Heart left ventricle (tissue), 16 donors: ENCODE results near the gene CNTFR. TPM values are rescaled to one million over a fixed set of nuclear protein-coding genes. Genes with fewer than 3 reads are reported as not detected.

Experiments
- ATAC-seq, 4 donors: fragments of 200-7000 bp; cut with Tn5 transposase; one replicate each; pipeline ENCODE4 v1.9.1; 2020 to 2022; ENCODE audit warnings: moderate library complexity in 4 of 4, mild to moderate bottlenecking in 3 of 4, moderate number of reproducible peaks in 1 of 4
- DNase-seq, 5 donors: peaks; one replicate each; pipeline ENCODE4 v3.0.0-alpha.2; 2020
- H3K27ac ChIP-seq, 12 donors: fragments of 200-600 bp; sonication (generic) in 4 of 12; one replicate each; pipeline versions ENCODE4 v1.5.0 to v1.8.0; 2016 to 2022; ENCODE audit warnings: mild to moderate bottlenecking in 2 of 12
- H3K27me3 ChIP-seq, 9 donors: fragments of 200-600 bp; sonication (generic) in 2 of 9; one replicate each; pipeline versions ENCODE4 v1.5.1 to v1.8.0; 2016 to 2022; ENCODE audit warnings: mild to moderate bottlenecking in 3 of 9
- H3K36me3 ChIP-seq, 9 donors: fragments of 200-600 bp; sonication (generic) in 2 of 9; one replicate each; pipeline versions ENCODE4 v1.5.0 to v1.8.0; 2018 to 2022; ENCODE audit warnings: mild to moderate bottlenecking in 2 of 9
- H3K4me1 ChIP-seq, 12 donors: fragments of 200-600 bp; sonication (generic) in 4 of 12; one replicate each; pipeline versions ENCODE4 v1.5.0 to v1.8.0; 2016 to 2022; ENCODE audit warnings: mild to moderate bottlenecking in 3 of 12
- H3K4me3 ChIP-seq, 12 donors: fragments of 200-600 bp; sonication (generic) in 4 of 12; one replicate each; pipeline versions ENCODE4 v1.5.0 to v1.8.0; 2017 to 2022; ENCODE audit warnings: mild to moderate bottlenecking in 9 of 12, moderate library complexity in 4 of 12
- H3K9me3 ChIP-seq, 12 donors: fragments of 200-600 bp; sonication (generic) in 4 of 12; one replicate each; pipeline versions ENCODE4 v1.5.0 to v1.8.0; 2016 to 2022; ENCODE audit warnings: mild to moderate bottlenecking in 1 of 12
- CTCF ChIP-seq, 12 donors: fragments of 200-600 bp; sonication (generic) in 4 of 12; IDR thresholded peaks; one replicate each; pipeline versions ENCODE4 v1.5.0 to v1.8.0; 2018 to 2022; ENCODE audit warnings: antibody characterized with exemption in 12 of 12, mild to moderate bottlenecking in 5 of 12
- POLR2A ChIP-seq, 2 donors: fragments of 450-650 bp; IDR thresholded peaks; one replicate each; pipeline ENCODE4 v1.6.1; 2017; ENCODE audit warnings: antibody characterized with exemption in 2 of 2, mild to moderate bottlenecking in 2 of 2, moderate library complexity in 2 of 2
- WGBS, 4 donors: extraction: QIAGEN DNeasy Blood & Tissue Kit in 2 of 4; methylation state at CpG; one replicate each; pipeline versions ENCODE4 v1.1.5 to v1.1.7; 2013 to 2018; 5-methylcytosine and 5-hydroxymethylcytosine counted together
- intact Hi-C, 10 donors: fragments of 100-400 bp; cut with DNase I; formaldehyde crosslinking; loops; one replicate each; pipeline versions ENCODE4 v1.11.1 to v1.14.2; 2022
- polyA plus RNA-seq, 2 donors: library from polyadenylated mRNA; stranded (reverse); fragments of 200-250 nt; gene quantifications; one replicate each; pipeline ENCODE4 v1.2.3, GENCODE V29; 2013
- total RNA-seq, 9 donors: library from RNA; depleted of rRNA in 2 of 9; stranded (reverse); fragments of >200 nt in 2 of 9; fragmentation: NEBNext Ultra II Directional in 3 of 9; extraction: Animal tissue kit (Norgen Biotek cat#: 25700) in 3 of 9; gene quantifications; one replicate each; pipeline versions ENCODE4 v1.1.0 to v1.2.4, GENCODE V29; 2016 to 2023
- donor health status: ischemic (EF 13 %, LVEDD 7.1; RV severe dilation, severe dysfunction).
- donor health status: healthy with polysubstance abuse.
- donor health status: DM: no; HTN: yes; CAD: no.
- donor health status: DM: no; HTN: no; CAD: no.
- donor health status: ischemic (EF 25% LVEDD 6.9; RV normal size, moderate dysfunction).
- donor health status: ischemic (EF 25% LVEDD 5.7; RV mildly dilated, moderate dysfunction).
- donor health status: healthy.
- donor health status: DM: yes; HTN: yes; CAD: no.
- donor health status: ischemic (EF 35%, LVEDD 5.7; RV mildly dilated, moderate dysfunction).
- donor health status: nonischemic (EF 11% LVEDD 7.7; RV severe dilation, severe dysfunction).
- donor health status: DM: yes; HTN: yes; CAD: no.
- donor health status: PGD.
- donor health status: ischemic (EF 29% LVEDD 5.4; RV normal size, mild dysfunction).
- donor health status: nonischemic (EF 23%, LVEDD 6.1; RV moderate dilation, normal function).

CNTFR gene
- total and polyA plus RNA-seq, 11 donors: 0.43 to 9.8 (median 2.0) TPM

- WGBS, 4 donors: 83 to 85% (median 85%) methylated on average over 5 of the region's 5 CpGs
- ATAC-seq: no peak
- Histone ChIP-seq H3K4me1 (peaks cover 0 to 25% (median 20%) of the 10 kb centered on the region in 12 donors), H3K4me3 (no peak overlapping the region), H3K27me3 (peaks cover 0 to 9% (median 0%) of the 10 kb centered on the region in 9 donors), H3K9me3 (no peaks in the 10 kb centered on the region), H3K27ac (no peak overlapping the region), H3K36me3 (no peaks in the 10 kb centered on the region)
- intact Hi-C loops: no loop called here
- DNase-seq: no peak
- TF ChIP-seq POLR2A (IDR thresholded peaks at IDR 0.05) (no peak), CTCF (IDR thresholded peaks at IDR 0.05) (no peak)
These were observed 26.3 kb downstream of the CNTFR start for GRCh38 chr9:34563262-34563661.

GRCh38 chr9:34562135-34562745 lies 27.3 kb downstream of the CNTFR start:
- H3K27ac ChIP-seq: no peak overlapping the region
- no peak for ATAC-seq
- intact Hi-C loops: no loop called here
- no peak for TF ChIP-seq POLR2A (IDR thresholded peaks at IDR 0.05)
- TF ChIP-seq CTCF (IDR thresholded peaks at IDR 0.05): peak in 7 of 12 donors; percentile 16 to 35 (median 26)
- no peaks in the 10 kb centered on the region for H3K9me3 ChIP-seq
- 92 to 95% (median 94%) methylated on average over 7 of the region's 7 CpGs for WGBS, 4 donors
- H3K27me3 ChIP-seq: peaks cover 0 to 9% (median 0%) of the 10 kb centered on the region in 9 donors
- H3K4me3 ChIP-seq: no peak overlapping the region
- H3K4me1 ChIP-seq: peaks cover 0 to 25% (median 20%) of the 10 kb centered on the region in 12 donors
- no peaks in the 10 kb centered on the region for H3K36me3 ChIP-seq
- DNase-seq: no peak

- Histone ChIP-seq H3K9me3 (no peaks in the 10 kb centered on the region), H3K36me3 (no peaks in the 10 kb centered on the region), H3K27me3 (peaks cover 0 to 9% (median 0%) of the 10 kb centered on the region in 9 donors), H3K4me1 (peaks cover 0 to 25% (median 20%) of the 10 kb centered on the region in 12 donors), H3K27ac (no peak overlapping the region), H3K4me3 (no peak overlapping the region)
- WGBS, 4 donors: 69 to 74% (median 70%) methylated on average over 19 to 21 of the region's 21 CpGs
- peak in 1 of 4 donors; percentile 7 for ATAC-seq
- no peak for TF ChIP-seq CTCF (IDR thresholded peaks at IDR 0.05)
- no peak for TF ChIP-seq POLR2A (IDR thresholded peaks at IDR 0.05)
- no peak for DNase-seq
- intact Hi-C loops: no loop called here
These were observed 28.8 kb downstream of the CNTFR start for GRCh38 chr9:34560599-34561214.

GRCh38 chr9:34559624-34560455 lies 29.7 kb downstream of the CNTFR start:
- intact Hi-C loops: no loop called here
- peak; percentile 25 to 77 (median 68) for ATAC-seq
- H3K27me3 ChIP-seq: peaks cover 0 to 9% (median 0%) of the 10 kb centered on the region in 9 donors

More at GRCh38 chr9:34559624-34560455, 29.7 kb downstream of the CNTFR start:
- H3K27ac ChIP-seq: peak overlapping the region in 2 of 12 donors; percentile 5 to 34
- 9 to 15% (median 12%) methylated on average over 12 to 21 of the region's 21 CpGs for WGBS, 4 donors
- no peaks in the 10 kb centered on the region for H3K9me3 ChIP-seq
- DNase-seq: peak in 4 of 5 donors; percentile 38 to 66 (median 47)
- peak overlapping the region in 7 of 12 donors; percentile 6 to 32 (median 23) for H3K4me3 ChIP-seq
- H3K4me1 ChIP-seq: peaks cover 0 to 25% (median 20%) of the 10 kb centered on the region in 12 donors
- TF ChIP-seq POLR2A (IDR thresholded peaks at IDR 0.05) (no peak), CTCF (IDR thresholded peaks at IDR 0.05) (no peak)
- no peaks in the 10 kb centered on the region for H3K36me3 ChIP-seq
